NCI-H2171 (cell line): ENCODE results near the gene LRWD1.
"Not testable (repeated sequence)": the region's sequence is repeated elsewhere in the genome, so short reads cannot be mapped to it uniquely, and the experiment has no call there.

Experiments used
- DNase-seq: peaks from one replicate; lab custom pipeline; 2025; lab: John Stamatoyannopoulos, UW

Gene LRWD1

GRCh38 chr7:102496861-102497260 lies 32.1 kb downstream of the LRWD1 start:
- not testable (repeated sequence) for DNase-seq

- DNase-seq = not testable (repeated sequence)
Observed at GRCh38 chr7:102497308-102497707, 32.5 kb downstream of the LRWD1 start.

DNA sequence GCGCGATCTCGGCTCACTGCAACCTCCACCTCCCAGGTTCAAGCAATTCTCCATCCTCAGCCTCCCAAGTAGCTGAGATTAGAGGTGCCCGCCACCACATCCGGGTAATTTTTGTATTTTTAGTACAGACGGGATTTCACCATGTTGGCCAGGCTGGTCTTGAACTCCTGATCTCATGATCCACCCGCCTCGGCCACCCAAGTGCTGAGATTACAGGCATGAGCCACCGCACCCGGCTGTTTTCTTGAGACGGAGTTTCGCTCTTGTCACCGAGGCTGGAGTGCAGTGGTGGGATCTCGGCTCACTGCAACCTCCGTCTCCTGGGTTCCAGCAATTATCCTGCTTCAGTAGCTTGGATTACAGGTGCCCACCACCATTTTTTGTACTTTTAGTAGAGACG lies 33.5 kb downstream of the LRWD1 start:
- not testable (repeated sequence) for DNase-seq

DNA sequence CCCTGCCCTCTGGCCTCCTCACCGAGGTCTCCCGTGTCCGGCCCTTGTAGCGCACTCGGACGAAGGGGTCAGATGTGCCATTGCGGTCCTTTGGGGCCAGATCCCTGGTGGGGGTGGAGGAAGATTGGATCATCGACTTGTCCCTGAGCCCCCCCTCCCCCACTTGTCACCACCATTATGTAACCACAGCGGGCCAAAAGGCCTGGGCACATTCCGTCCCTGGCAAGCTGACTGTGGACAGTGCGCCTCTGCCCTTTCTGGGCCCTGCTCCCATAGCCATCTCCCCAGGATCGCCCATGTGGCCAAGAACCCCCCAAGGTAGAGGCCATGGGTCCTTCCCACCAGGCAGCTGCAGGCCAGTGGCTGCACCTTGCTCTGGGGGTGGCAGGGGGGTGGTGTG lies 38.4 kb downstream of the LRWD1 start:
- not testable (repeated sequence) for DNase-seq

- DNase-seq = not testable (repeated sequence)
Observed at GRCh38 chr7:102505298-102506185, 40.8 kb downstream of the LRWD1 start.

DNA sequence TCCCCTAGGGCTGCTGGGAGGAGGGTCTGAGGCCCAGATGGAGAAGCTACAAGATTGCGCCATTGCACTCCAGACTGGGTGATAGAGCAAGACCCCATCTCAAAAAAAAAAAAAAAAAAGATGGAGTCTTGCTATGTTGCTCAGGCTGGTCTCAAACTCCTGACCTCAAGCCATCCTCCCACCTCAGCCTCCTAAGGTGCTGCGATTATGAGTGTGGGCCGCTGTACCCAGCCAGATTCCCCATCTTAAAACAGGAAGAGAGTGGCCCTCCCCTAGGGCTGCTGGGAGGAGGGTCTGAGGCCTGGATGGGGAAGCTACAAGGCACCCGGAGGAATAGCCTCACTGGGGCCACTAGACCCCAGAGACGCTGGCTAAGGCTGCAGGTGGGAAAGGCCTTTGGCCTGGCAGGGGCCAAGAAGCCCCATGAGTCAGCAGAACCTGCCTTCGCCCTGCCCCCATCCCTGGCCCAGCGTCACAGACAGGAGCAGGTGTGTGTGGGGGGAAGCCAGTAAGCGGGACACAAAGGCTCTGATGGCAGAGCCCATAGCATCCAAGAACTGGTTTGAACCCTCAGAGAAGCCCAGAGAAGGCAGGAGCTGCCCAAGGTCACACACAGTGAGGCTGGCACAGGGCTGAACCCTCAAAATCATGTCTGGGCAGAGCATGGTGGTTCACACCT lies 42.8 kb downstream of the LRWD1 start:
- not testable (repeated sequence) for DNase-seq

DNA sequence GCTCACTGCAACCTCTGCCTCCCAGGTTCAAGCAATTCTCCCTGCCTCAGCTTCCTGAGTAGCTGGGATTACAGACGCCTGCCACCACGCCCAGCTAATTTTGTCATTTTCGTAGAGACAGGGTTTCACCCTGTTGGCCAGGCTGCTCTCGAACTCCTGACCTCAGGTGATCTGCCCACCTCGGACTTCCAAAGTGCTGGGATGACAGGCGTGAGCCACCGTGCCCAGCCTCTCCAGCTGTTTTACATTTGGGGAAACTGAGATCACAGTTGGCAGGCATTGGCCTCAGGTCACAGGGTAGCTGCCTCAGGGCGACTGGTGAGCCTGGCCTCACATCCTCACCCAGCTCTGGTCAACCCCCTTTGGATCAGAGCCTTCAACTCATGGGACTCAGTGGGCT lies 45.8 kb downstream of the LRWD1 start:
- not testable (repeated sequence) for DNase-seq

GRCh38 chr7:102511860-102512522 lies 47.2 kb downstream of the LRWD1 start:
- DNase-seq = not testable (repeated sequence)

GRCh38 chr7:102512642-102513221 lies 47.9 kb downstream of the LRWD1 start:
- not testable (repeated sequence) for DNase-seq

GRCh38 chr7:102514881-102515721 lies 50.3 kb downstream of the LRWD1 start:
- DNase-seq = not testable (repeated sequence)

DNA sequence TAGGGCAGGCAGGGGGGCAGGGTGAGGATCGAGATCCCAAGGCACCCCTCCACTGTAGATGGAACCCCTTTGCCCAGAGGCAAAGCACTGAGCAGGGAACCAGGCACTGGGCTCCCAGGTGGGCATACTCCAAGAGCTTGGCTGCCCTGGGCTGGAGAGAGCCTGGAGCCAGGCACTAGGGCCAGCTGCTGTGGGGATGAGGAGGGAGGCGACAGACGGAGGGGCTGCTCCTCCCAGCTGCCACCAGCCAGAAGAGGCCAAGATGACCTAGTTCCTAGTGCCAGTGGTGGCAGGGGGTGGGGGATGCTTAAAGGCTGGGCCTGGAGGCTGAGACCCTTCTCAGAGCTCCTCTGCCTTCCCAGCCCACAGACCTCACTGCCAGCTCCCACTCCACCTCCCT lies 51.1 kb downstream of the LRWD1 start:
- not testable (repeated sequence) for DNase-seq

- not testable (repeated sequence) for DNase-seq
Observed at GRCh38 chr7:102516951-102517350, 52.2 kb downstream of the LRWD1 start.

- DNase-seq = not testable (repeated sequence)
Observed at GRCh38 chr7:102517550-102518147, 52.9 kb downstream of the LRWD1 start, which contains the start of gene RASA4B. TSS of gene RASA4B (minus strand) at chr7:102517777. CDS start at chr7:102517710, 67 bp downstream.

DNA sequence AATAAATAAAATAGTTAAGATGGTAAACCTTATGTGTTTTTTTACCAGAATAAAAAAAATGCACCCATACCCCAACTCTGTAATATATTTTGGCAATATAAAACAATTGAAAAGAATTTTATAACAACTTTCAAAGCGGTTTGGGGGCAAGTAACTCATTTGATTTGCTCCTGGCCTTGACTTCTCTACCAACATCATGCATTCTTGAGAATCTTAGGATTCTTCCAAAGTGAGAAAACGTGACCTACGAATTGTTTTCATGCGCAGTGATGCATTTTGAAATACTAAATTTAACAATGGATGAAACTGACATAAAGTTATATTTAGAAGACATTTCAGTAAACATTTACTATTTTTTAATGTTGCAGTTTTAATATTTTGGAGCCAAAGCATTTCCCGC lies 56.0 kb downstream of the LRWD1 start:
- DNase-seq = not testable (repeated sequence)
